ENCODE measurements around the gene SLC9A8.

GRCh38 chr20:49867453-49868215 lies 55.0 kb downstream of the SLC9A8 start:
- TF ChIP-seq CTCF (IDR thresholded peaks at IDR 0.05 in 2 of 3, conservative IDR thresholded peaks at IDR 0.05 in 1 of 3; ENCODE audit: borderline replicate concordance in 1 of 3, insufficient read depth in 1 of 3, low read depth in 2 of 3, low read length in 2 of 3): no peak
- TF ChIP-seq POLR2A (IDR thresholded peaks at IDR 0.05; ENCODE audit: borderline replicate concordance, extremely low read depth, insufficient read depth, insufficient read length): no peak
- TF ChIP-seq ZBTB33 (IDR thresholded peaks at IDR 0.05; ENCODE audit: extremely low read depth, insufficient replicate concordance, low read length): no peak
- no peak for TF ChIP-seq EZH2phosphoT487 (IDR thresholded peaks at IDR 0.05; ENCODE audit: borderline replicate concordance)
- TF ChIP-seq ATF3 (IDR thresholded peaks at IDR 0.05): no peak
- no peak for TF ChIP-seq POLR2AphosphoS5 (IDR thresholded peaks at IDR 0.05; ENCODE audit: low read depth, low read length)
- no peak for TF ChIP-seq SIN3A (IDR thresholded peaks at IDR 0.05; ENCODE audit: low read depth)
- no peak for TF ChIP-seq RAD21 (IDR thresholded peaks at IDR 0.05; ENCODE audit: low read depth)
- no peak for TF ChIP-seq ZFX (IDR thresholded peaks at IDR 0.05)
- no peak for TF ChIP-seq YY1 (IDR thresholded peaks at IDR 0.05; ENCODE audit: extremely low read depth, insufficient replicate concordance, low read depth, low read length)
- TF ChIP-seq FOSL1 (IDR thresholded peaks at IDR 0.05; ENCODE audit: low read depth): no peak
- TF ChIP-seq EZH2 (IDR thresholded peaks at IDR 0.05): no peak
- TF ChIP-seq SP1 (IDR thresholded peaks at IDR 0.05; ENCODE audit: low read depth): no peak
